HG02642 (cell line): ENCODE measurements around the gene KLHL26.
"Not testable (repeated sequence)": the region's sequence is repeated elsewhere in the genome, so short reads cannot be mapped to it uniquely, and the experiment has no call there.

ENCODE experiments used
- ATAC-seq: cut with Tn5 transposase; IDR thresholded peaks from one replicate; pipeline ENCODE4 v1.9.1; 2021; ENCODE audit warnings: mild to moderate bottlenecking; ENCODE audit not compliant: unreplicated experiment, poor library complexity

The KLHL26 gene

GRCh38 chr19:18600692-18601397 lies 36.0 kb upstream of the KLHL26 start:
- ATAC-seq = not testable (repeated sequence)

GRCh38 chr19:18601875-18602274 lies 35.0 kb upstream of the KLHL26 start:
- ATAC-seq = no peak

- ATAC-seq = no peak
These were observed 33.4 kb upstream of the KLHL26 start for GRCh38 chr19:18603255-18603957.

GRCh38 chr19:18603958-18604819 lies 32.6 kb upstream of the KLHL26 start:
- no peak for ATAC-seq

- ATAC-seq = no peak
These were observed 32.0 kb upstream of the KLHL26 start for GRCh38 chr19:18604820-18605159.

- ATAC-seq = no peak
These were observed 31.7 kb upstream of the KLHL26 start for GRCh38 chr19:18605196-18605545.

GRCh38 chr19:18605546-18606280 lies 31.1 kb upstream of the KLHL26 start:
- ATAC-seq = no peak

- no peak for ATAC-seq
These were observed 30.3 kb upstream of the KLHL26 start, which contains the start of gene CRLF1 for GRCh38 chr19:18606281-18607225. CRLF1 (minus strand) TSS chr19:18606799; CDS start chr19:18606656, 143 bp downstream.

- no peak for ATAC-seq
These were observed 29.4 kb upstream of the KLHL26 start for GRCh38 chr19:18607226-18608101.

- ATAC-seq = no peak
These were observed 28.6 kb upstream of the KLHL26 start for GRCh38 chr19:18608102-18608804.

- ATAC-seq = no peak
These were observed 27.8 kb upstream of the KLHL26 start for GRCh38 chr19:18608805-18609716.

GRCh38 chr19:18609717-18610051 lies 27.1 kb upstream of the KLHL26 start:
- ATAC-seq = no peak

GRCh38 chr19:18610245-18610555 lies 26.6 kb upstream of the KLHL26 start:
- no peak for ATAC-seq

- no peak for ATAC-seq
These were observed 26.1 kb upstream of the KLHL26 start for GRCh38 chr19:18610556-18611326.

GRCh38 chr19:18611327-18612050 lies 25.3 kb upstream of the KLHL26 start:
- ATAC-seq = no peak
